ENCODE results near the gene ARID2. TPM values are rescaled to one million over a fixed set of nuclear protein-coding genes. Genes with fewer than 3 reads are reported as not detected.

ARID2 gene
- total and polyA plus RNA-seq, 9 of the 15 experiments (the other 6 are each of a cell fraction or from before 2014, with no cell fraction given), result 13.4 to 41.6 (median 29.4) TPM

DNA sequence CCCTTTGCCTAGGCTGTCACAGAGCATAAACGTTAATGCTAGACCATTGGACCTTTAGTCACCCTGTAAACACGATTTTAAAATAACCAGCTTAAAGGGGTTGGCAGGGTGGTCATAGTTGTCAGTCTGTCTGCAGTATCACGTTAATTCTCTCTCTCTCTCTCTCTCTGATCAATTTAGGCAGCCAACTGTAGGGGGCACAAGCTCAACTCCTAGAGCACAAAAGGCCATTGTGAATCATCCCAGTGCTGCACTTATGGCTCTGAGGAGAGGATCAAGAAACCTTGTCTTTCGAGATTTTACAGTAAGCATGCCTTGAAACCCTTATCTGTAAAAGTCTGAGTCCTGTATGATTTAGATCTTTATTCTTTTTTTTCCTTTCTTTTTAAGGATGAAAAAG is 163.7 kb downstream of the ARID2 start:
- 72% methylated on average over 3 of the region's 4 CpGs for WGBS (ENCODE audit: insufficient coverage, low coverage, missing lambda C conversion rate)
- DNase-seq (ENCODE audit: extremely low read depth in 1 of 4, low spot score in 3 of 4) (peak in 3 of 4 experiments; percentile 13 to 20 (median 16)), FAIRE-seq (peak; percentile 69), ATAC-seq (peak; percentile 59; the same call in 1 of the 3 replicates)
- Histone ChIP-seq H3K9ac (ENCODE audit: insufficient read depth in 1 of 2, low read depth in 2 of 2, low read length in 2 of 2) (no peak overlapping the region), H3K79me2 (ENCODE audit: control insufficient read depth, insufficient read depth, low read length) (no peaks in the 10 kb centered on the region), H3K4me2 (ENCODE audit: insufficient read depth, low read length) (no peak overlapping the region), H3K9me3 (replicated peaks; ENCODE audit: control insufficient read depth, insufficient read depth, low read depth, low read length) (no peaks in the 10 kb centered on the region), H3K9me1 (ENCODE audit: control insufficient read depth, insufficient read depth, low read length) (no peaks in the 10 kb centered on the region), H3K27ac (ENCODE audit: extremely low read depth, low read depth, low read length) (no peak overlapping the region), H3K36me3 (ENCODE audit: control insufficient read depth, insufficient read depth, low read length) (peaks cover 59% of the 10 kb centered on the region), H4K20me1 (replicated peaks; ENCODE audit: control insufficient read depth, insufficient read depth, low read length) (no peaks in the 10 kb centered on the region), H3K4me3 (no peak overlapping the region), H3K4me1 (replicated peaks in 1 of 2; ENCODE audit: control insufficient read depth in 2 of 2, insufficient read depth in 2 of 2, low read length in 2 of 2) (no peaks in the 10 kb centered on the region), H3K27me3 (ENCODE audit: control insufficient read depth in 2 of 2, insufficient read depth in 2 of 2, low read length in 2 of 2) (no peaks in the 10 kb centered on the region), H2AFZ (ENCODE audit: low read depth, low read length) (no peak overlapping the region)
- in situ Hi-C loops (cut with MboI), result no loop called here
- TF ChIP-seq, protein P1, sequence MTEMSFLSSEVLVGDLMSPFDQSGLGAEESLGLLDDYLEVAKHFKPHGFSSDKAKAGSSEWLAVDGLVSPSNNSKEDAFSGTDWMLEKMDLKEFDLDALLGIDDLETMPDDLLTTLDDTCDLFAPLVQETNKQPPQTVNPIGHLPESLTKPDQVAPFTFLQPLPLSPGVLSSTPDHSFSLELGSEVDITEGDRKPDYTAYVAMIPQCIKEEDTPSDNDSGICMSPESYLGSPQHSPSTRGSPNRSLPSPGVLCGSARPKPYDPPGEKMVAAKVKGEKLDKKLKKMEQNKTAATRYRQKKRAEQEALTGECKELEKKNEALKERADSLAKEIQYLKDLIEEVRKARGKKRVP (CRISPR knock-in tag; IDR thresholded peaks at IDR 0.05), result no peak
- no peak for TF ChIP-seq SRF (CRISPR knock-in tag; IDR thresholded peaks at IDR 0.05)
- TF ChIP-seq, protein P2, sequence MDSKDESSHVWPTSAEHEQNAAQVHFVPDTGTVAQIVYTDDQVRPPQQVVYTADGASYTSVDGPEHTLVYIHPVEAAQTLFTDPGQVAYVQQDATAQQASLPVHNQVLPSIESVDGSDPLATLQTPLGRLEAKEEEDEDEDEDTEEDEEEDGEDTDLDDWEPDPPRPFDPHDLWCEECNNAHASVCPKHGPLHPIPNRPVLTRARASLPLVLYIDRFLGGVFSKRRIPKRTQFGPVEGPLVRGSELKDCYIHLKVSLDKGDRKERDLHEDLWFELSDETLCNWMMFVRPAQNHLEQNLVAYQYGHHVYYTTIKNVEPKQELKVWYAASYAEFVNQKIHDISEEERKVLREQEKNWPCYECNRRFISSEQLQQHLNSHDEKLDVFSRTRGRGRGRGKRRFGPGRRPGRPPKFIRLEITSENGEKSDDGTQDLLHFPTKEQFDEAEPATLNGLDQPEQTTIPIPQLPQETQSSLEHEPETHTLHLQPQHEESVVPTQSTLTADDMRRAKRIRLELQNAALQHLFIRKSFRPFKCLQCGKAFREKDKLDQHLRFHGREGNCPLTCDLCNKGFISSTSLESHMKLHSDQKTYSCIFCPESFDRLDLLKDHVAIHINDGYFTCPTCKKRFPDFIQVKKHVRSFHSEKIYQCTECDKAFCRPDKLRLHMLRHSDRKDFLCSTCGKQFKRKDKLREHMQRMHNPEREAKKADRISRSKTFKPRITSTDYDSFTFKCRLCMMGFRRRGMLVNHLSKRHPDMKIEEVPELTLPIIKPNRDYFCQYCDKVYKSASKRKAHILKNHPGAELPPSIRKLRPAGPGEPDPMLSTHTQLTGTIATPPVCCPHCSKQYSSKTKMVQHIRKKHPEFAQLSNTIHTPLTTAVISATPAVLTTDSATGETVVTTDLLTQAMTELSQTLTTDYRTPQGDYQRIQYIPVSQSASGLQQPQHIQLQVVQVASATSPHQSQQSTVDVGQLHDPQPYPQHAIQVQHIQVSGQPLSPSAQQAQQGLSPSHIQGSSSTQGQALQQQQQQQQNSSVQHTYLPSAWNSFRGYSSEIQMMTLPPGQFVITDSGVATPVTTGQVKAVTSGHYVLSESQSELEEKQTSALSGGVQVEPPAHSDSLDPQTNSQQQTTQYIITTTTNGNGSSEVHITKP (IDR thresholded peaks at IDR 0.05; ENCODE audit: partially characterized antibody), result no peak
- TF ChIP-seq, protein P3, sequence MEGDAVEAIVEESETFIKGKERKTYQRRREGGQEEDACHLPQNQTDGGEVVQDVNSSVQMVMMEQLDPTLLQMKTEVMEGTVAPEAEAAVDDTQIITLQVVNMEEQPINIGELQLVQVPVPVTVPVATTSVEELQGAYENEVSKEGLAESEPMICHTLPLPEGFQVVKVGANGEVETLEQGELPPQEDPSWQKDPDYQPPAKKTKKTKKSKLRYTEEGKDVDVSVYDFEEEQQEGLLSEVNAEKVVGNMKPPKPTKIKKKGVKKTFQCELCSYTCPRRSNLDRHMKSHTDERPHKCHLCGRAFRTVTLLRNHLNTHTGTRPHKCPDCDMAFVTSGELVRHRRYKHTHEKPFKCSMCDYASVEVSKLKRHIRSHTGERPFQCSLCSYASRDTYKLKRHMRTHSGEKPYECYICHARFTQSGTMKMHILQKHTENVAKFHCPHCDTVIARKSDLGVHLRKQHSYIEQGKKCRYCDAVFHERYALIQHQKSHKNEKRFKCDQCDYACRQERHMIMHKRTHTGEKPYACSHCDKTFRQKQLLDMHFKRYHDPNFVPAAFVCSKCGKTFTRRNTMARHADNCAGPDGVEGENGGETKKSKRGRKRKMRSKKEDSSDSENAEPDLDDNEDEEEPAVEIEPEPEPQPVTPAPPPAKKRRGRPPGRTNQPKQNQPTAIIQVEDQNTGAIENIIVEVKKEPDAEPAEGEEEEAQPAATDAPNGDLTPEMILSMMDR (IDR thresholded peaks at IDR 0.05 in 2 of 3, conservative IDR thresholded peaks at IDR 0.05 in 1 of 3; ENCODE audit: insufficient read depth in 2 of 3, low read depth in 1 of 3, low read length in 3 of 3), result peak in 2 of 3 experiments; percentile 14 to 23; a peak in 1 of 6 replicates
- no peak for TF ChIP-seq ZNF445 (CRISPR knock-in tag; IDR thresholded peaks at IDR 0.05; ENCODE audit: low read depth)
- TF ChIP-seq JUNB (CRISPR knock-in tag; conservative IDR thresholded peaks at IDR 0.05), result no peak
- TF ChIP-seq BCL6 (CRISPR knock-in tag; IDR thresholded peaks at IDR 0.05), result no peak
- ChIA-PET POLR2A (interaction anchor here (0.6 to 0.7 kb wide), 3 partner anchors 10 to 472 kb away, joined by 3 to 4 read pairs (median 3); no protein-coding TSS in a partner anchor), CTCF (ENCODE audit: low intra/inter-chr PET ratio) (no interaction called here)
- no TSS peak for BruUV-seq (replicated peaks)
- intact Hi-C loops (cut with micrococcal nuclease), result no loop called here
